Tibial artery (tissue), 4 donors: ENCODE data around the gene TRUB1.

Experiments
- DNase-seq, 2 donors: peaks; one replicate each; pipeline ENCODE4 v3.0.0-alpha.2; 2019
- H3K27ac ChIP-seq, 2 donors: fragments of 200-600 bp; sonication (generic) in 1 of 2; 1 replicate in 1 of 2; 2 replicates in 1 of 2; pipeline ENCODE4 v1.5.1; 2018 to 2019; ENCODE audit warnings: mild to moderate bottlenecking in 1 of 2
- H3K27me3 ChIP-seq, 2 donors: fragments of 200-600 bp; sonication (generic) in 1 of 2; one replicate each; pipeline versions ENCODE4 v1.5.1 to v1.6.0; 2016 to 2019
- H3K36me3 ChIP-seq, 3 donors: fragments of 200-600 bp; sonication (generic) in 2 of 3; one replicate each; pipeline ENCODE4 v1.5.1; 2016 to 2019; ENCODE audit warnings: mild to moderate bottlenecking in 2 of 3
- H3K4me1 ChIP-seq, 4 donors: fragments of 200-600 bp; sonication (generic) in 2 of 4; 1 replicate in 3 of 4; 2 replicates in 1 of 4; pipeline ENCODE4 v1.5.1; 2016 to 2019
- H3K4me3 ChIP-seq, 2 donors: fragments of 200-600 bp; sonication (generic) in 1 of 2; 1 replicate in 1 of 2; 2 replicates in 1 of 2; pipeline ENCODE4 v1.5.1; 2018 to 2019; ENCODE audit warnings: mild to moderate bottlenecking in 2 of 2
- H3K9me3 ChIP-seq, 3 donors: fragments of 200-600 bp; sonication (generic) in 1 of 3; one replicate each; pipeline ENCODE4 v1.5.1; 2016 to 2019
- intact Hi-C: fragments of 100-400 bp; cut with DNase I; formaldehyde crosslinking; loops from one replicate; pipeline ENCODE4 v1.15.0; 2023; ENCODE audit warnings: low total_unique reads
- TF ChIP-seq, protein P1 (sequence below), 2 experiments: fragments of 200-600 bp in 1 of 2; fragments of 450-650 bp in 1 of 2; IDR thresholded peaks; one replicate each; pipeline ENCODE4 v1.5.1; 2017 to 2019; ENCODE audit warnings: antibody characterized with exemption in 2 of 2, mild to moderate bottlenecking in 1 of 2, moderate library complexity in 1 of 2

TRUB1 gene

GRCh38 chr10:114917459-114917858, 20.5 kb upstream of the TRUB1 start:
- TF ChIP-seq, protein P1, sequence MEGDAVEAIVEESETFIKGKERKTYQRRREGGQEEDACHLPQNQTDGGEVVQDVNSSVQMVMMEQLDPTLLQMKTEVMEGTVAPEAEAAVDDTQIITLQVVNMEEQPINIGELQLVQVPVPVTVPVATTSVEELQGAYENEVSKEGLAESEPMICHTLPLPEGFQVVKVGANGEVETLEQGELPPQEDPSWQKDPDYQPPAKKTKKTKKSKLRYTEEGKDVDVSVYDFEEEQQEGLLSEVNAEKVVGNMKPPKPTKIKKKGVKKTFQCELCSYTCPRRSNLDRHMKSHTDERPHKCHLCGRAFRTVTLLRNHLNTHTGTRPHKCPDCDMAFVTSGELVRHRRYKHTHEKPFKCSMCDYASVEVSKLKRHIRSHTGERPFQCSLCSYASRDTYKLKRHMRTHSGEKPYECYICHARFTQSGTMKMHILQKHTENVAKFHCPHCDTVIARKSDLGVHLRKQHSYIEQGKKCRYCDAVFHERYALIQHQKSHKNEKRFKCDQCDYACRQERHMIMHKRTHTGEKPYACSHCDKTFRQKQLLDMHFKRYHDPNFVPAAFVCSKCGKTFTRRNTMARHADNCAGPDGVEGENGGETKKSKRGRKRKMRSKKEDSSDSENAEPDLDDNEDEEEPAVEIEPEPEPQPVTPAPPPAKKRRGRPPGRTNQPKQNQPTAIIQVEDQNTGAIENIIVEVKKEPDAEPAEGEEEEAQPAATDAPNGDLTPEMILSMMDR (IDR thresholded peaks at IDR 0.05): no peak
- H3K4me3 ChIP-seq: no peak overlapping the region
- intact Hi-C loops: no loop called here
- H3K4me1 ChIP-seq: no peaks in the 10 kb centered on the region
- H3K36me3 ChIP-seq: no peaks in the 10 kb centered on the region
- no peak for DNase-seq
- H3K27ac ChIP-seq: no peak overlapping the region
- no peaks in the 10 kb centered on the region for H3K27me3 ChIP-seq
- no peaks in the 10 kb centered on the region for H3K9me3 ChIP-seq

DNA sequence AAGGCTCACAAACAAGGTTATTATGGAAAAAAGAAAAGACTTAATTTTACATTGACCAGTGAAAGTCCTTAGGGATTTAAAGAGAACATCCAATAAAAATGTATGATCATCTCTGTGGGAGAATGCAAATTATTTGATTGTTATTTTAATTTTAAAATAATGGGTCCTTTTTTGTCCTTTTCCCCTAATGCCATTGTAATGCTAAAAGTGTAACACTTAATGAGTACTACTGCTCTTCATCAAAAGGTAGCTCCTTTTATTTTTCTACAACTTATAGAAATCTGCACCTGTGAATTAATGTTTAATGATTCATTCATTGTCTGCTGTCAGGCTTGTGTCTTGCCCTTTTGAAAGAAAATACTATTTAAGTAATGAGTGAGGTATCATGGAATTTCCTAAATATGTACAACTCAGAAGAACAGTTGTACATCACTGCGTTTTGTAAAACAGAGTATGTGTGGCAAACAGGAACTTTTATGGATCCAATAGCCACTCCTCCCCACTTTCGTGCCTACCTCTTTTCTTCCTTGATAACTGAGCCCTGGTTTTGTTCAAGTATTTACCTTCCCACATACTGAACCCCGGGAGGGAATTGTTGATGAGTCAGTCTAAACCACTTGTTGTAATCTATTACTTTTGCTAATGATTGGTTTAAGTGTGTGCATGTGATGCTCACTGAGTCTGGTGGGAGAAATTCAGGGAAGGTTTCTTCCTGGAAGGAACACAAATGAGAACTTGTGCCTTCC, 19.9 kb upstream of the TRUB1 start:
- intact Hi-C loops: no loop called here
- no peaks in the 10 kb centered on the region for H3K4me1 ChIP-seq
- no peak overlapping the region for H3K4me3 ChIP-seq
- H3K27me3 ChIP-seq: no peaks in the 10 kb centered on the region
- no peak for DNase-seq
- H3K36me3 ChIP-seq: no peaks in the 10 kb centered on the region
- H3K27ac ChIP-seq: no peak overlapping the region
- H3K9me3 ChIP-seq: no peaks in the 10 kb centered on the region
- TF ChIP-seq, protein P1 (IDR thresholded peaks at IDR 0.05): no peak

GRCh38 chr10:114920459-114920858, 17.5 kb upstream of the TRUB1 start:
- Histone ChIP-seq H3K9me3 (no peaks in the 10 kb centered on the region), H3K4me1 (peaks cover 0 to under 1% (median 0%) of the 10 kb centered on the region in 4 donors), H3K27ac (no peak overlapping the region), H3K36me3 (no peaks in the 10 kb centered on the region), H3K4me3 (no peak overlapping the region), H3K27me3 (no peaks in the 10 kb centered on the region)
- intact Hi-C loops: no loop called here
- TF ChIP-seq, protein P1 (IDR thresholded peaks at IDR 0.05): no peak
- DNase-seq: no peak

- Histone ChIP-seq H3K4me3 (no peak overlapping the region), H3K36me3 (no peaks in the 10 kb centered on the region), H3K4me1 (peaks cover 0 to 7% (median 0%) of the 10 kb centered on the region in 4 donors), H3K27me3 (no peaks in the 10 kb centered on the region), H3K27ac (no peak overlapping the region), H3K9me3 (no peaks in the 10 kb centered on the region)
- TF ChIP-seq, protein P1 (IDR thresholded peaks at IDR 0.05): no peak
- intact Hi-C loops: no loop called here
- no peak for DNase-seq
Measured at GRCh38 chr10:114922003-114922402, 16.0 kb upstream of the TRUB1 start.

GRCh38 chr10:114923551-114923950, 14.4 kb upstream of the TRUB1 start:
- Histone ChIP-seq H3K9me3 (no peaks in the 10 kb centered on the region), H3K27ac (no peak overlapping the region), H3K4me3 (no peak overlapping the region), H3K36me3 (no peaks in the 10 kb centered on the region), H3K27me3 (no peaks in the 10 kb centered on the region), H3K4me1 (peaks cover 0 to 7% (median 0%) of the 10 kb centered on the region in 4 donors)
- intact Hi-C loops: no loop called here
- no peak for DNase-seq
- TF ChIP-seq, protein P1 (IDR thresholded peaks at IDR 0.05): no peak
